T-helper 1 cell treated with Interleukin-12 subunit alpha and Interleukin-12 subunit beta and Interleukin-4 antibody, amounts not matched to agents 30 μg/mL and 1 μg/mL, for 36 hours (primary cell): Measurements from ENCODE around the gene MED14.

Experiments
- H3K27ac Mint-ChIP-seq: one replicate; pipeline ENCODE4 v1.8.0; 2021; ENCODE audit warnings: mild to moderate bottlenecking, mixed read lengths
- H3K27me3 Mint-ChIP-seq: one replicate; pipeline ENCODE4 v1.8.0; 2021; ENCODE audit warnings: low read depth, mixed read lengths
- H3K36me3 Mint-ChIP-seq: one replicate; pipeline ENCODE4 v1.8.0; 2021; ENCODE audit warnings: low read depth, mixed read lengths
- H3K4me1 Mint-ChIP-seq: one replicate; pipeline ENCODE4 v1.8.0; 2021; ENCODE audit warnings: low read depth, mixed read lengths
- H3K4me3 Mint-ChIP-seq: one replicate; pipeline ENCODE4 v1.8.0; 2021; ENCODE audit warnings: mild to moderate bottlenecking, moderate library complexity, mixed read lengths
- H3K9me3 Mint-ChIP-seq: one replicate; pipeline ENCODE4 v1.8.0; 2021; ENCODE audit warnings: mixed read lengths

MED14 gene

DNA sequence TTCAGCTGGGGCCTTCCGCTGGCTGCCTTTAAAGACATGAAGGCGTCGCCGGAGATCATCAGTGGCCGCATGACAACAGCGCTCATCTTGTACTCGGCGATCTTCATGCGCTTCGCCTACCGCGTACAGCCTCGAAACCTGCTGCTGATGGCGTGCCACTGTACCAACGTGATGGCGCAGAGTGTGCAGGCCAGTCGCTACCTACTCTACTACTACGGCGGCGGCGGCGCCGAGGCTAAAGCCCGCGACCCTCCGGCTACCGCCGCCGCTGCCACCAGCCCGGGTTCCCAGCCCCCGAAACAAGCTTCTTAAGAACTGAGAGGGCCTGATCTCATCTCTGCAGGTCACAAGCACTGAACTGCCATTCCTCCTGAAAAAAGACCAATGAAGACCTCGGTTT is 111.7 kb downstream of the MED14 start:
- no peaks in the 10 kb centered on the region for H3K4me1 Mint-ChIP-seq
- H3K9me3 Mint-ChIP-seq, result no peaks in the 10 kb centered on the region
- H3K4me3 Mint-ChIP-seq, result no peak overlapping the region
- no peak overlapping the region for H3K27ac Mint-ChIP-seq
- no peaks in the 10 kb centered on the region for H3K27me3 Mint-ChIP-seq
- peaks cover 5% of the 10 kb centered on the region for H3K36me3 Mint-ChIP-seq

DNA sequence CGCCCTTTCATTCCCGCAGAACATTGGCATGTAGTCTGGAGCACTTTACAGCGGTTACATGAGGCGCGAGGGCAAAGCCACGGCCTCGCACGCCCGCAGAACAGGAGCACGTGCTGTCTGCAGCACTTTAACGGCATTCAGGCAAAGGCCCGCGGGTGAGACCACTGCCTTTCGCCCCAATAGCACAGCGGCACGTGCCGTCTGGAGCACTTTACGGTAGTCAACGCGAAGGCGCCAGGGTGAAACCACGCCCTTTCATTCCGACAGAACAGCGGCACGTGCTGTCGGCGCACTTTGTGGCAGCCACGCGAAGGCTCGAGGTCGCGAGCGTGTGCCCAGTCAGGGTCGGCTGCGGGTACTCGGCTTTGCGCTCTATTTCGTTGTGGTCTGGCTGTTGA is 112.2 kb downstream of the MED14 start, which contains the start of gene MPC1L:
Gene MPC1L, plus strand, starts transcription at position 290 of the 398 bp plus-strand sequence. CDS start 138 bp downstream, outside the sequence.
- H3K27me3 Mint-ChIP-seq, result no peaks in the 10 kb centered on the region
- H3K4me3 Mint-ChIP-seq, result no peak within 1 kb of the TSS
- H3K36me3 Mint-ChIP-seq, result peaks cover 3% of the 10 kb centered on the region
- no peaks in the 10 kb centered on the region for H3K4me1 Mint-ChIP-seq
- H3K9me3 Mint-ChIP-seq, result no peaks in the 10 kb centered on the region
- H3K27ac Mint-ChIP-seq, result no peak within 1 kb of the TSS

DNA sequence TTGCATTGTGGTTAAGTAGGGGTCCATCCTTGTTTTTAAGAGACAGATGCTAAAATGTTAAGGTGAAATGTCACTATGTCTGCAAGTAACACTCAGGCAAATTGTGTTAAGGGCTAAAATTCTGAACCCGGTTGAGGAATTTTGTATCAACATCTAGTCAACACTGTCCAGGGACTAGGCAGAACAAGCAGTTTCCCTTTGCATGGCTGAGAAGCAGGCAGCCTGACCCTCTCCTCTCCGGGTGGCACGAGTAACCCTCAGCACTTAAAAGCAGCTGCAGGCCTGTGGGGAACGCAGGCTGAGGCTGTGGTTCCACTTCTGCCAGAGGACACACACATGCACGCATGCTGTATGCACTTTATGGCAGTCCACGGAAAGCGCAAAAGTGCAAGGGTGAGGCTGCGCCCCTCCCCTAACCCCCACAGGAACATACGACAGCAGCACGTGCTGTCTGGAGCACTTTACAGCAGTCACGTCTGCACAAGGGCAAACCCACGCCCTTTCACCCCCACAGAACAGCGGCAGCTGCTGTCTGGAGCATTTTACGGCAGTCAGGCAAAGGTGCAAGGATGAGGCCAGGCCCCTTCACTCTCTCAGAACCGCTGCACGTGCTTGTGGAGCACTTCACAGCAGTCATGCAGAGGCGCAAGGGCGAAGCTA is 112.7 kb downstream of the MED14 start:
- H3K4me3 Mint-ChIP-seq, result no peak overlapping the region
- no peaks in the 10 kb centered on the region for H3K27me3 Mint-ChIP-seq
- H3K27ac Mint-ChIP-seq, result no peak overlapping the region
- H3K36me3 Mint-ChIP-seq, result peaks cover 2% of the 10 kb centered on the region
- H3K9me3 Mint-ChIP-seq, result no peaks in the 10 kb centered on the region
- no peaks in the 10 kb centered on the region for H3K4me1 Mint-ChIP-seq

DNA sequence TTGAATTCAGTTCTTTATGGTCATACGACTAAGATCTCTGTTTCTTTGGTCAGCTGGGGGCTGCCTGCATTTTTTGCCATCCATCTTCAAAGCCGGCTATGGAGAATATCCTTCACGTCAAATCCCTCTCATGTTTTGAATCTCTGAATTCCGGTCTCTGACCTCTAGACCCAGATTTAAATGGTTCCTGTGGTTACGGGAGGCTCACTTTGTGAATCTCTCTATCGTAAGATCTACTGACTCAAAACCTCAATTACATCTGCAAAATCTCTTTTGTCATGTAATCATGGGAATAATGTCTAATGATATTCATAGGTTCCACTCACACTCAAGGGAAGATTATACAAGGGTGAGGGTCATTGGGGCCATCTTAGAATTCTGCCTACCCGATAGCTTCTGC is 117.8 kb downstream of the MED14 start:
- Mint-ChIP-seq H3K27me3 (no peaks in the 10 kb centered on the region), H3K4me3 (no peak overlapping the region), H3K36me3 (no peaks in the 10 kb centered on the region), H3K4me1 (no peaks in the 10 kb centered on the region), H3K9me3 (no peaks in the 10 kb centered on the region), H3K27ac (no peak overlapping the region)

DNA sequence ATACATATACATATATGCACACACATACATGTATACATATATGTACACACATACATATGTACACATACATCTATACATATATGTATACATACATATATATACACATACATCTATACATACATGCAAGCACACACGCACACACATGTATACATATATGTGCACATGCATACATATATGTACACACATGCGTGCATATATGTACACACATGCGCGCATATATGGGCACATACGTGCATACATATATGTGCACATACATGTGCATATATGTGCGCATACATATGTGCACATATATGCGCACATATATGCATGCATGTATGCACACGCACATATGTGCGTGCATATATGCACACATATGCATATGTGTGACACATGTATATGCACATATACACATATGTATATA is 119.4 kb downstream of the MED14 start:
- no peaks in the 10 kb centered on the region for H3K36me3 Mint-ChIP-seq
- no peaks in the 10 kb centered on the region for H3K9me3 Mint-ChIP-seq
- H3K27ac Mint-ChIP-seq, result no peak overlapping the region
- no peaks in the 10 kb centered on the region for H3K27me3 Mint-ChIP-seq
- no peak overlapping the region for H3K4me3 Mint-ChIP-seq
- H3K4me1 Mint-ChIP-seq, result no peaks in the 10 kb centered on the region

DNA sequence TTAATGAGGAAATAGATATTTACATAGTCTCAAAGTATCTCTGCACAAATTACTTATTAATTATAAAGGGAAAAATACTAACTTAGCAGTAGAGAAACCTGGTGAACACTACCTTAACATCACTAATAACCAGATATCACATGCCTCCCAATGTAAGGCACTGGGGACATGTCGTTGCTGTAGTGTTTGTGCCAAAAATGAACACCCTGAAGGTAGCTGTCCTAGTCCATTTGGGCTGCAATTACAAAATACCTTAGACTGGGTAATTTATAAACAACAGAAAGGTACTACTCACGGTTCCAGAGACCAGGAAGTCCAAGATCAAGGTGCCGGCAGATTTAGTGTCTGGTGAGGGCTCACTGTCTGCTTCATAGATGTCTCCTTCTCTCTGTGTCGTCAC is 122.8 kb downstream of the MED14 start:
- Mint-ChIP-seq H3K9me3 (no peaks in the 10 kb centered on the region), H3K4me3 (no peak overlapping the region), H3K4me1 (no peaks in the 10 kb centered on the region), H3K27me3 (no peaks in the 10 kb centered on the region), H3K27ac (no peak overlapping the region), H3K36me3 (no peaks in the 10 kb centered on the region)

DNA sequence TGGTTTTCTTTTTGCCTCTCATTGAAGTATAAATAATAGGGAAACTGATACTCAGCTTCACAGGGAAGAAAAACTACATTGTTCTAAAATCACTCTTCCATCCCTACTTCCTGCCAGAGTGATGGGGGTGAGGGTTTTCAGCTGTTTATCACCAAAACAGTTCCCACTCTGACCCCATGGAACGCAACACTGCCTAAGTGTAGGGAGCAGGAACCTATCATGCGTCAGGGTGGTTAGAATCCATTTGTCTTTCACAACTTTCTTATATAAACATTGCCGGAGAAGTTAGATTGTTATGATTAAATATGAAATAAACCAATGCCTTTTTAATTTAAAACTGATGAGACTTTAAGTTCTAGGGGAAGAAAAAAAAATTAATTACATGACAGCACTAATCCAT is 128.0 kb downstream of the MED14 start:
- H3K27ac Mint-ChIP-seq, result no peak overlapping the region

DNA sequence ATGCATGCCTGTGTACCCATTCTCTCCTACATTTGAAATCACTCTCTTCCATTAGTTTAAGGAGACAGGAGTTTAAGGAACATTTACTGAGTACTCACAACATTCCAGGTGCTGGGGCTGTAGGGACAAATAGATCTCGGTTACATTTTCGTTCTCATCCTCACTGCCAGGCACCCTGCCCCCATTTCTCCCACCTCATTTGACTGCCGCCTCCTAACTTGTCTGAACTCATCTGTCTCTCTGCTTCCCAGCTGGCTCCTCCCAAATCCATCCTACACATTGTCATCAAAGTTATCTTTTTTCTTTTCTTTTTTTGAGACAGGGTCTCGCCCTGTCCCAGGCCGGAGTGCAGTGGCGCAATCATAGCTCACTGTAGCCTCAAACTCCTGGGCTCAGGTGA is 131.9 kb downstream of the MED14 start:
- Mint-ChIP-seq H3K4me3 (no peak overlapping the region), H3K36me3 (peaks cover 22% of the 10 kb centered on the region), H3K27ac (no peak overlapping the region), H3K9me3 (no peaks in the 10 kb centered on the region), H3K27me3 (no peaks in the 10 kb centered on the region), H3K4me1 (no peaks in the 10 kb centered on the region)

More for the DNA sequence above, 128.0 kb downstream of the MED14 start:
- Mint-ChIP-seq H3K4me3 (no peak overlapping the region), H3K27me3 (no peaks in the 10 kb centered on the region), H3K36me3 (peaks cover 4% of the 10 kb centered on the region), H3K4me1 (no peaks in the 10 kb centered on the region), H3K9me3 (no peaks in the 10 kb centered on the region)
